Large intestine (tissue), 12 donors: ENCODE data around the gene NXPE3. TPM values are rescaled to one million over a fixed set of nuclear protein-coding genes. Genes with fewer than 3 reads are reported as not detected.
A peak's percentile ranks its signal among the peaks of the same experiment; 100 is the strongest.
"Not testable (repeated sequence)": the region's sequence is repeated elsewhere in the genome, so short reads cannot be mapped to it uniquely, and the experiment has no call there.

Experiments
- DNase-seq, 2 donors: peaks; one replicate each; pipeline versions ENCODE4 v3.0.0 to v3.0.0-alpha.2; 2013
- H3K27ac ChIP-seq: one replicate; pipeline ENCODE4 v1.5.1; 2013; ENCODE audit warnings: low read length
- H3K27me3 ChIP-seq: 2 replicates; pipeline ENCODE4 v1.6.1; 2013; ENCODE audit warnings: low read length; ENCODE audit not compliant: control insufficient read depth, insufficient read depth
- H3K36me3 ChIP-seq: 2 replicates; pipeline ENCODE4 v1.6.1; 2013; ENCODE audit warnings: low read length; ENCODE audit not compliant: control insufficient read depth, insufficient read depth
- H3K4me1 ChIP-seq: one replicate; pipeline ENCODE4 v1.6.1; 2013; ENCODE audit warnings: low read length; ENCODE audit not compliant: control insufficient read depth, insufficient read depth
- H3K4me3 ChIP-seq: one replicate; pipeline ENCODE4 v1.5.1; 2013; ENCODE audit warnings: low read length
- H3K9me3 ChIP-seq: one replicate; pipeline ENCODE4 v1.6.1; 2013; ENCODE audit warnings: mild to moderate bottlenecking, low read depth, low read length, moderate library complexity; ENCODE audit not compliant: control insufficient read depth
- WGBS: methylation state at CpG from one replicate; pipeline ENCODE4 v1.1.5; 2013; ENCODE audit warnings: low lambda C conversion rate; ENCODE audit not compliant: insufficient coverage; 5-methylcytosine and 5-hydroxymethylcytosine counted together
- long read RNA-seq, 11 donors: transcript quantifications; one replicate each; lab custom pipeline, GENCODE V29; 2026
- polyA plus RNA-seq: library from polyadenylated mRNA; unstranded; fragments of 120-200 nt; gene quantifications from one replicate; pipeline ENCODE4 v1.2.1, GENCODE V29; 2013

Gene NXPE3
- polyA plus RNA-seq, result 4.3 TPM
- long read RNA-seq, donor 1, result 0 reads
- long read RNA-seq, donor 2, partial matches to known transcripts, result 0 of 2 reads
- long read RNA-seq, donor 2, other reads (novel, unspliced or antisense), result 0 of 2 reads
- long read RNA-seq, donor 3, result 0 reads
- long read RNA-seq, donor 4, partial matches to known transcripts, result 0 of 1 reads
- long read RNA-seq, donor 4, other reads (novel, unspliced or antisense), result 0 of 1 reads
- long read RNA-seq, donor 5, result 0 reads
- long read RNA-seq, donor 6, partial matches to known transcripts, result 0 of 3 reads
- long read RNA-seq, donor 6, other reads (novel, unspliced or antisense), result 0 of 3 reads
- long read RNA-seq, donor 7, result 0 reads
- long read RNA-seq, donor 8, result 0 reads
- long read RNA-seq, donor 9, result 0 reads
- long read RNA-seq, donor 10, result 0 reads
- long read RNA-seq, donor 11, result 0 reads

- Histone ChIP-seq H3K27ac (peak within 1 kb of the TSS; percentile 40), H3K4me3 (peak within 1 kb of the TSS; percentile 79), H3K27me3 (no peaks in the 10 kb centered on the region), H3K36me3 (peaks cover 3% of the 10 kb centered on the region), H3K4me1 (peaks cover 4% of the 10 kb centered on the region), H3K9me3 (no peaks in the 10 kb centered on the region)
- no CpG with 5 or more reads among the region's 78 CpGs for WGBS
- peak; percentile 64 to 87 for DNase-seq
These were observed at the start of gene NXPE3 for GRCh38 chr3:101779047-101779821. Gene NXPE3, plus strand, starts transcription at chr3:101779211. Its CDS starts 6,386 bp downstream, at chr3:101785597.

- no peaks in the 10 kb centered on the region for H3K4me1 ChIP-seq
- H3K4me3 ChIP-seq, result no peak overlapping the region
- no peak overlapping the region for H3K27ac ChIP-seq
- no peaks in the 10 kb centered on the region for H3K9me3 ChIP-seq
- H3K36me3 ChIP-seq, result peaks cover 36% of the 10 kb centered on the region
- no peak for DNase-seq
- H3K27me3 ChIP-seq, result no peaks in the 10 kb centered on the region
- 100% methylated on average over 1 of the region's 5 CpGs for WGBS
These were observed 49.4 kb upstream of the NXPE3 start for GRCh38 chr3:101729586-101729985.

- H3K9me3 ChIP-seq, result no peaks in the 10 kb centered on the region
- peaks cover 47% of the 10 kb centered on the region for H3K36me3 ChIP-seq
- no peaks in the 10 kb centered on the region for H3K27me3 ChIP-seq
- no peaks in the 10 kb centered on the region for H3K4me1 ChIP-seq
- DNase-seq, result no peak
- H3K4me3 ChIP-seq, result no peak overlapping the region
- no peak overlapping the region for H3K27ac ChIP-seq
These were observed 48.2 kb upstream of the NXPE3 start for GRCh38 chr3:101730839-101731238.

GRCh38 chr3:101732240-101732641 lies 46.8 kb upstream of the NXPE3 start:
- no peak overlapping the region for H3K4me3 ChIP-seq
- no CpG with 5 or more reads among the region's 4 CpGs for WGBS
- H3K27me3 ChIP-seq, result no peaks in the 10 kb centered on the region
- DNase-seq, result no peak
- peaks cover 54% of the 10 kb centered on the region for H3K36me3 ChIP-seq
- H3K4me1 ChIP-seq, result no peaks in the 10 kb centered on the region
- no peaks in the 10 kb centered on the region for H3K9me3 ChIP-seq
- H3K27ac ChIP-seq, result no peak overlapping the region

- no peak for DNase-seq
- H3K36me3 ChIP-seq, result peaks cover 44% of the 10 kb centered on the region
- no peaks in the 10 kb centered on the region for H3K4me1 ChIP-seq
- no peaks in the 10 kb centered on the region for H3K27me3 ChIP-seq
- H3K4me3 ChIP-seq, result no peak overlapping the region
- H3K27ac ChIP-seq, result no peak overlapping the region
- H3K9me3 ChIP-seq, result peaks cover 4% of the 10 kb centered on the region
- WGBS, result no CpG with 5 or more reads among the region's 10 CpGs
These were observed 43.2 kb upstream of the NXPE3 start for GRCh38 chr3:101735833-101736232.

- not testable (repeated sequence) for H3K27ac ChIP-seq, H3K9me3 ChIP-seq, H3K4me1 ChIP-seq, H3K27me3 ChIP-seq, H3K4me3 ChIP-seq, DNase-seq, H3K36me3 ChIP-seq
- 100% methylated on average over 1 of the region's 3 CpGs for WGBS
These were observed 37.1 kb upstream of the NXPE3 start for GRCh38 chr3:101741914-101742313.

GRCh38 chr3:101744811-101745210 lies 34.2 kb upstream of the NXPE3 start:
- H3K27me3 ChIP-seq, result no peaks in the 10 kb centered on the region
- peaks cover 4% of the 10 kb centered on the region for H3K9me3 ChIP-seq
- no CpG with 5 or more reads among the region's 1 CpG for WGBS
- no peaks in the 10 kb centered on the region for H3K36me3 ChIP-seq
- no peak overlapping the region for H3K27ac ChIP-seq
- H3K4me3 ChIP-seq, result no peak overlapping the region
- H3K4me1 ChIP-seq, result no peaks in the 10 kb centered on the region
- no peak for DNase-seq

GRCh38 chr3:101745934-101746333 lies 33.1 kb upstream of the NXPE3 start:
- WGBS, result no CpG with 5 or more reads among the region's 1 CpG
- H3K4me3 ChIP-seq, H3K27ac ChIP-seq, H3K9me3 ChIP-seq, DNase-seq, H3K4me1 ChIP-seq, H3K36me3 ChIP-seq, H3K27me3 ChIP-seq: not testable (repeated sequence)

GRCh38 chr3:101753386-101754113 lies 25.5 kb upstream of the NXPE3 start:
- H3K36me3 ChIP-seq, result peaks cover 30% of the 10 kb centered on the region
- WGBS, result no CpG with 5 or more reads among the region's 23 CpGs
- DNase-seq, H3K9me3 ChIP-seq, H3K4me1 ChIP-seq, H3K27me3 ChIP-seq, H3K27ac ChIP-seq, H3K4me3 ChIP-seq: not testable (repeated sequence)

GRCh38 chr3:101758224-101758623 lies 20.8 kb upstream of the NXPE3 start:
- Histone ChIP-seq H3K27ac (no peak overlapping the region), H3K4me1 (no peaks in the 10 kb centered on the region), H3K4me3 (no peak overlapping the region), H3K27me3 (no peaks in the 10 kb centered on the region), H3K9me3 (no peaks in the 10 kb centered on the region), H3K36me3 (peaks cover 35% of the 10 kb centered on the region)
- no CpG with 5 or more reads among the region's 6 CpGs for WGBS
- DNase-seq, result no peak
